ENCODE data around the gene MARCHF9.

MARCHF9 gene

GRCh38 chr12:57765003-57765697, 10.2 kb downstream of the MARCHF9 start:
- Histone ChIP-seq H3K9me3 (ENCODE audit: severe bottlenecking) (no peaks in the 10 kb centered on the region), H3K36me3 (peaks cover 78% of the 10 kb centered on the region), H3K4me3 (ENCODE audit: low read depth, low read length) (no peak overlapping the region), H3K27me3 (ENCODE audit: insufficient read depth, low read depth, severe bottlenecking) (no peaks in the 10 kb centered on the region), H3K27ac (peak overlapping the region; percentile 94)
- no peak for DNase-seq
- TF ChIP-seq, protein P1, sequence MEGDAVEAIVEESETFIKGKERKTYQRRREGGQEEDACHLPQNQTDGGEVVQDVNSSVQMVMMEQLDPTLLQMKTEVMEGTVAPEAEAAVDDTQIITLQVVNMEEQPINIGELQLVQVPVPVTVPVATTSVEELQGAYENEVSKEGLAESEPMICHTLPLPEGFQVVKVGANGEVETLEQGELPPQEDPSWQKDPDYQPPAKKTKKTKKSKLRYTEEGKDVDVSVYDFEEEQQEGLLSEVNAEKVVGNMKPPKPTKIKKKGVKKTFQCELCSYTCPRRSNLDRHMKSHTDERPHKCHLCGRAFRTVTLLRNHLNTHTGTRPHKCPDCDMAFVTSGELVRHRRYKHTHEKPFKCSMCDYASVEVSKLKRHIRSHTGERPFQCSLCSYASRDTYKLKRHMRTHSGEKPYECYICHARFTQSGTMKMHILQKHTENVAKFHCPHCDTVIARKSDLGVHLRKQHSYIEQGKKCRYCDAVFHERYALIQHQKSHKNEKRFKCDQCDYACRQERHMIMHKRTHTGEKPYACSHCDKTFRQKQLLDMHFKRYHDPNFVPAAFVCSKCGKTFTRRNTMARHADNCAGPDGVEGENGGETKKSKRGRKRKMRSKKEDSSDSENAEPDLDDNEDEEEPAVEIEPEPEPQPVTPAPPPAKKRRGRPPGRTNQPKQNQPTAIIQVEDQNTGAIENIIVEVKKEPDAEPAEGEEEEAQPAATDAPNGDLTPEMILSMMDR (IDR thresholded peaks at IDR 0.05; ENCODE audit: low read depth, low read length) = no peak

GRCh38 chr12:57765698-57766463, 11.0 kb downstream of the MARCHF9 start:
- Histone ChIP-seq H3K27me3 (ENCODE audit: insufficient read depth, low read depth, severe bottlenecking) (no peaks in the 10 kb centered on the region), H3K27ac (peak overlapping the region; percentile 93), H3K36me3 (peaks cover 78% of the 10 kb centered on the region), H3K4me3 (ENCODE audit: low read depth, low read length) (peak overlapping the region; percentile 88), H3K9me3 (ENCODE audit: severe bottlenecking) (no peaks in the 10 kb centered on the region)
- no peak for DNase-seq
- TF ChIP-seq, protein P1 (IDR thresholded peaks at IDR 0.05; ENCODE audit: low read depth, low read length) = no peak

DNA sequence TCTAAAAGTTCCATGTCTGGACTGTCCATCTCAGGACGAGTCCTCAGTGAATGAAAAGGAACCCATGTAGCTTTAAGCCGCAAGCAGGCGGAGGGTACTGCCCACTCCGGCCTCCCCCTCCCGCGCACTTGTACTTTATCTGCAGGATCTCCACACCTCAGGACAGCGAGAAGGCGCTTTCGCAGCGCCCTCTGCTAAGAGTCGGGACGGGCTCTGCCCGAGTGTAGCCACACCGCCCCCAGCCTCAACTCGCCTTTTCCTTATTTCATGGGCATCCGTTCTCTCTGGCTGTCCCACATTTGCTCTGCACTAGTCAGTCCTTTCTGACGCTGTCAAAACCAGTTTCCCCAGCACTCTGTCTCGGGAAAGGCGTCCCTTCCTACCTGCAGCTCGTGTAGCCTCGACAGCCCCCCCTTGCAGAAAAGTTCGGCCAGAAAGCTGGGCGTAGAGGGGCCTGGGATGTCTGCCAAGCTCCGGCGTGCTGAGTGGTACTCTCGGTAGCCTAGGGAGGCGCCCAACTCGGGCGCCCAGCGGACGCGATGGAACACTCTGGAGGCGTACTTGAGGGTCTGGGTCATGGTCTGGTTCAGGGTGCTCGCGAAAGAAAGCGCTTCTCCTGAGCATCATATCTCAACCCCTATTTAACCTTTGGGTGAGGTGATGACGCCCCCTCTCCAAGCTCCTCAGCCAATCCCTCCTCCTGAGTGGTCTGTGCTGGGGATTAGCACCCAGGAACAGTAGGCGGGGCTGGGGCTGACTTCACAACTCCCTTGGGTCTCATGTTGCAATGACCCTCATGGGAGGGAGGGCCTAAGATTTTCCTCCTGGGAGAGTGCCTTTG, 11.8 kb downstream of the MARCHF9 start, which contains the start of gene CYP27B1:
TSS of gene CYP27B1 (minus strand) at position 615 of the 841 bp plus-strand sequence. CDS start at position 578, 37 bp downstream.
- Histone ChIP-seq H3K27me3 (ENCODE audit: insufficient read depth, low read depth, severe bottlenecking) (no peaks in the 10 kb centered on the region), H3K4me3 (ENCODE audit: low read depth, low read length) (peak within 1 kb of the TSS; percentile 88), H3K27ac (peak within 1 kb of the TSS; percentile 93), H3K9me3 (ENCODE audit: severe bottlenecking) (no peaks in the 10 kb centered on the region), H3K36me3 (peaks cover 73% of the 10 kb centered on the region)
- DNase-seq = peak; percentile 97
- TF ChIP-seq, protein P1 (IDR thresholded peaks at IDR 0.05; ENCODE audit: low read depth, low read length) = no peak

DNA sequence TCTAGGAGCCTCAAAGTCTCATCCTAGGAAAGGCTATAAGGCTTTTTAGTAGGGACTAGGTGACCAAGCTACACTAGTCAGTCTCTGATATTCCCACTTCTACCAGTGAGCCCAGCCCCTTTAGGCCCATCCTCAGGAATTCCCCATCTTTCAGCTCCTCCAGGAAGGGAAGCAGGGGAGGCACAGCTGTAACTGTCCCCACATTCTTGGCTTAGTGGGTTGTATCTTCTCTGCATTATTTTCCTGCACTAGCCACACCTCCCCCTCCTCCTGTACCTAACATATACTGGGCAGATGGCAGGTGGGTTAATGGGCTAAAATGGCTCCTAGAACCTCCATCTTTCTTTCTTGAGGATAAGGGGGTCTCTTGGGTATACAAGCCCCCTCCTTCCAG, 12.4 kb downstream of the MARCHF9 start:
- TF ChIP-seq, protein P1 (IDR thresholded peaks at IDR 0.05; ENCODE audit: low read depth, low read length) = no peak
- Histone ChIP-seq H3K27me3 (ENCODE audit: insufficient read depth, low read depth, severe bottlenecking) (no peaks in the 10 kb centered on the region), H3K9me3 (ENCODE audit: severe bottlenecking) (no peaks in the 10 kb centered on the region), H3K27ac (peak overlapping the region; percentile 93), H3K4me3 (ENCODE audit: low read depth, low read length) (peak overlapping the region; percentile 88), H3K36me3 (peaks cover 69% of the 10 kb centered on the region)
- DNase-seq = peak; percentile 55

- peak overlapping the region; percentile 93 for H3K27ac ChIP-seq
- TF ChIP-seq, protein P1 (IDR thresholded peaks at IDR 0.05; ENCODE audit: low read depth, low read length) = no peak
- peaks cover 66% of the 10 kb centered on the region for H3K36me3 ChIP-seq
- DNase-seq = no peak
- H3K9me3 ChIP-seq (ENCODE audit: severe bottlenecking) = no peaks in the 10 kb centered on the region
- no peak overlapping the region; the same call in 1 of the 2 replicates for H3K4me3 ChIP-seq (ENCODE audit: low read depth, low read length)
- H3K27me3 ChIP-seq (ENCODE audit: insufficient read depth, low read depth, severe bottlenecking) = no peaks in the 10 kb centered on the region
Observed at GRCh38 chr12:57767876-57768275, 13.0 kb downstream of the MARCHF9 start.

Measured in WERI-Rb-1 (cell line).